Activated T-cell treated with anti-CD3 and anti-CD28 coated beads for 4 hours (primary cell): ENCODE results near the gene ATP6V0A4.
"Not testable (repeated sequence)": the region's sequence is repeated elsewhere in the genome, so short reads cannot be mapped to it uniquely, and the experiment has no call there.

Experiments
- DNase-seq: peaks from one replicate; pipeline ENCODE4 v3.0.0-alpha.2; 2020

Gene ATP6V0A4

DNA sequence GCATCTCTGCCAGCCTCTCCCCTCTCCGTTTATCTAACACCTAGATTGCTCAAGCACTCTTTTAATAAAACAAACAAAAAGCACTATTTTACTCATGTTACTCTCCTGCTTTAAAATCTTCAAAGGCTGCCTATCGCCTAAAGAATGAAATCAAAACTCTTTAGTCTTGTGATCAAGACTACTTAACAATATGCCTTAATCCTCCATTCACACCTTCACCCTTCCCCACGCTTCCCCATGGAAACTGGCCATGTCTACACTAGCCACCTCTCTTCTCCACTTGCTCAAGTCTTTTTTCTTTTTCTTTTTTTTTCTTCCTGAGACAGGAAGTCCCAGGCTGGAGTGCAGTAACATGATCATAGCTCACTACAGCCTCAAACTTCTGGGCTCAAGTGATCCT lies 48.0 kb downstream of the ATP6V0A4 start:
- no peak for DNase-seq

DNA sequence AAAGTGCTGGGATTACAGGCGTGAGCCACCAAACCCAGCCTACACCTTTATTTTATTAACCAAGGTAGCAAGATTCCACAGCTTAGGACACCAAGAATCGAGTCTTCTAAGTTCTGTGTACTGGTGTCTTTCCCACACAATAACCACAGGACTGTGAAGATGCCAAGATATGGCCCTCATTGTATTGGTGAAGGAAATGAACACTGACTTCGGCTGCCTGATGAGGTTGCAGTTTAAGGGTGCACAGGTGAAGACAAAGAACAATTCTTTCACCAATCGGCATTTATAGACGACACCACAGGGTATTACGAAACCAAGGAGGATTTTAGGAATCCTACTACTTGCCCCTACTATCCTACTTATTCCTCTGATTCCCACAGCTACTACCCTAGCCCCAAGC lies 49.3 kb downstream of the ATP6V0A4 start:
- DNase-seq: no peak

- no peak for DNase-seq
Measured at GRCh38 chr7:138746073-138746472, 51.9 kb downstream of the ATP6V0A4 start.

- DNase-seq: no peak
Measured at GRCh38 chr7:138745189-138745588, 52.8 kb downstream of the ATP6V0A4 start.

GRCh38 chr7:138741453-138741735 lies 56.6 kb downstream of the ATP6V0A4 start:
- no peak for DNase-seq

GRCh38 chr7:138739859-138740258 lies 58.1 kb downstream of the ATP6V0A4 start:
- no peak for DNase-seq

GRCh38 chr7:138738551-138739335 lies 59.3 kb downstream of the ATP6V0A4 start:
- peak; percentile 77 for DNase-seq

DNA sequence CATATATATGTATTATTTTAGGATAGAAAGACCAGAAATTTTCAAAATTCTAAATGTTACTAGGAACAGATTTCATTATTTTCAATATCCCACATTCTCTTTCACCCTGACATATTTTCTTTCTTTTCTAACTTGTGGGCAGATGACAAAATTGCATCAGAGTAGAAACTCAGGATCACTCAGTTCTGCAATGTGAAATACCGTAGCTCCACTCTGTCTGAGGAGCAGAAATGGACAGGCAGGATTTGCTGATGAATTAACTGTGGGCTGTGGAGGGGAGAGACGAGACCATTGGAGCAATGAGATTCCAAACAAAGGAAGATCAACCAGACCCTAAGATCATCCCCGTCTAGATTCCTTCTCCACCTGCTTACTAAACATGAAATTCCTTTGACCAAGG lies 59.9 kb downstream of the ATP6V0A4 start:
- DNase-seq: no peak

DNA sequence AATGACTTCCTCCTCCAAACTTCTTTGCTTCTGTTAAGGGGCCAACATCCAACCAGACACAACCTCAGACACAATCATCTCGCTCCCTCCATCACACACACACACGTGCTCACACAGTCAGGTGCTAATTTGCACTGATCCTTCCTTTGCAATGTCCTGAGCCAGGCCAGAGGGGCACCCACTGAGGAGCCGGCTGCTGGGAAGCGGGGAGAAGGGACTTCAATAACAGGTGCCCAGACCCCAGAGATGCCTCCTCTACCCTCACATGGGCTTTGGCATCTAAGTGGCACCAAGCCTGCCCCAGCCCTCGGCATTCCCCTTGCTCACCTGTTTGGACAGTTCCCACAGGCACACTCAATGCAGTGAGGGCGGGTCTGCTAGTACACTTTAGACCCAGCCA lies 62.6 kb downstream of the ATP6V0A4 start:
- no peak for DNase-seq

DNA sequence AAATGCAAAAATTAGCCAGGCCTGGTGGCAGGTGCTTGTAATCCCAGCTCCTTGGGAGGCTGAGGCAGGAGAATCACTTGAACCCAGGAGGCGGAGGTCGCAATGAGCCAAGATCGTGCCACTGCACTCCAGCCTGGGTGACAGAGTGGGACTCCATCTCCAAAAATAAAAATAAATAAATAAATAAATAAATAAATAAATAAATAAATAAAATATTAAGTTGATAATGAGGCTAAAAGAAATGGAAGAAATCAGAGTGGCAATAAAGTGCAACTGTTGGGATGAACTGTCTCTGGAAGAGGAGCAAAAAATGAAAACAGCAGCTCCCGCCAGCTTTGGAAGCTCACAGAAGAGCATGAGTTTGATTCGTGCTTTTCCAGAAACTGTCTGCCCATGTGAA lies 66.3 kb downstream of the ATP6V0A4 start:
- not testable (repeated sequence) for DNase-seq

DNA sequence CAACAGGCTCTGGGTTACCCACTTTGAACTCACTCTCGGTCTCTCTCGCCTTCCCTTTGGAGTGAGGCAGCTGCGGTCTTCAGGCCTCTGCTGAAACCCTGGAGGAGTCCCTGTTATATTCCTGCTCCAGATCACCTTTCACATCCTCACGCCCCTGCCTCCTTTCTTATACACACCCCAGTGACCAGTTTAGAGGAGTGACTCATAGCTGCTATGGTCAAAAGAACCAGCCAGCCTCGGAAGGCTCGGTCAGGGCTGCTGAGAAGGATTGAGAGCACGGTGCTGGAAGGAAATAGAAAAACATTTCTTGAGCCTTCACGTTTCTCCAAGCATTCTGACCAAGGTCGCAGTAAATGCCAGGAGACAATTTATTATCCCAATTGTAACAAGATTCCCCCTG lies 68.6 kb downstream of the ATP6V0A4 start:
- DNase-seq: no peak

DNA sequence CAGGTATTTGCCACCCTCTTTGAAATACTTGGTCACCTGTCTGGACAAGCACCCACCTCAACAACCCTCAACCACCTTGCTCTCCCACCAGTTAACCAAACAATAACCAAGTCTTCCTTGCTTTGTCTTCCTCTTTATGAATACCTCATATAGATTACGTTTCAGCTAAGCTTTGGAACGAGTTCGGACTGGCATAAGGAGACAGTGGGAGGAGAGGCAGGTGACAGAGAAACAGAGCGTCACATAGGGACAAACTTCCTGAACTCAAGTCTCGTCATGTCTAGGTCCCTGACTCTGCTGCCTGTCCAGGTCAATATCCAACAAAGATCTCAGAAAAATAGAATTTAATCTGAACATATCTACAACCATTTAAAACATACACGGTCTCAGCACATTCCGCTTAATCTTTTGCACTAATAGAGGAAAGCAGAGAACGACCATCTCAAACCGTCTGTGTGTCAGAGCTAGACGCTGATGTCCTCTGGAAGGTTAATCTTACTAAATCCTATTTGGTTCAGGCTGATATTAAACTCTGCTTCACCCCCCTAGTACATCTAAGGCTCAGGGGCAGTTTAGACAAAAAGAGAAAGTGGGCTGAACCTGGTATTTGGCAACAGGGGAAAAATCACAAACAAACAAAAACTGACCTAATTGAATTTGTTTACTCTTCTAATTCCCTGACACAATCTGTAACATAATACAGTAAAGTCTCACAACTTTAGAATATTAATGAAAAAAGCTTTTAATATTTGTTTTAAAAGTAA lies 70.5 kb downstream of the ATP6V0A4 start:
- DNase-seq: no peak

DNA sequence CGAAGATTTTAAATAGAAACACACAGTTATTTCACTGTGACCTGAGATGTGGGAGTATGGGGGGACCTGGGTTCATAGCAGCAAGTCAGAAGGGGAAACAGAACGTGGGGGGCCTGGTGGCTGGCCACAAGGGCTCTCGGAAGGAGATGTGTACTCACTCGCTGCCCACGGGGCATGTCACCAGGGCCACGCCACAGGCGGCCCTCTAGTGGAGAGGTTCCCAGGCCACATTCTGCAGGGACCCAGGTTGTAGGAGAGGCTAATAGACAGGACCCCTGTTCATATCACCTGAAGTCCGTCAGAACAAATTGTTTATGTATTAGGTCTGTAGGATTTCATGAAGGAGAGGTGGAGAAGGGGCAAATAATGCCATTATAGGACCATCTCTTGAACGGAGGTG lies 71.7 kb downstream of the ATP6V0A4 start:
- DNase-seq: no peak

DNA sequence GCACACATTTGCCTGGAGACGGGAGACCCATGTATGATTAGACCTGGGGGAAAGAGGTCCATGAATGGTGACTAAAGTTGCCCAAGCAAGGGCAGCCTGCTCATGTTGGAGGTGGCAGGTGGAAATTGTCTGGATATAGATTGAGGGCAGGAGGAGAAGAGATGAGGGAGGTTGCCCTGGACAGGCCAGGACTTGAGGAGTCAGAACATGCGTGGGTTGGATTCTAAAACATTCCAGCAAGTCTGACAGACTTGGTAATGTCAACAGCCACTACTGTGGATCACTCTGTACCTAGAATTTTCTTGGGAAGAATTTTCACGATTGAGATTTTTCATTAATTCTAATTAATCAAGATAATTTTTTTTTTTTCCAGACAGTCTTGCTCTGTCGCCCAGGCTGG lies 77.7 kb downstream of the ATP6V0A4 start:
- DNase-seq: no peak

GRCh38 chr7:138716889-138717288 lies 81.1 kb downstream of the ATP6V0A4 start:
- no peak for DNase-seq

DNA sequence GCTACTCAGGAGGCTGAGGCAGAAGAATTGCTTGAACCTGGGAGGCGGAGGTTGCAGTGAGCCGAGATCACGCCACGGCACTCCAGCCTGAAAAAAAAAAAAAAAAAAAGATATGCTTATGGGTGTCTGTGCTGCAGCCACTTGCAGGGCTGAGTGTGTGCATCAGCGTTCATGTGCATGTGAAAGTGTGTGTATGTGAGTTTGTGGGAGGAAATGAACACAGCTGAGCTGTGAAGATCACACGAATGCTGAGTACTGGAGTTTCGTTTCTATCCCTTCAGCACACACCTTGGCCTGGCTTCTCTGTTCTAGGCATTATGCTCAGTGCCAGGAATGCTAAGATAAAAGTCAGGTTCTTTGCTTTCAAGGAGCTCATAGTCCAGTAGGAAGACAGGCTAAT lies 84.8 kb downstream of the ATP6V0A4 start:
- DNase-seq: no peak

- DNase-seq: no peak
Measured at GRCh38 chr7:138712652-138713051, 85.3 kb downstream of the ATP6V0A4 start.

GRCh38 chr7:138710536-138711385 lies 87.2 kb downstream of the ATP6V0A4 start:
- no peak for DNase-seq

GRCh38 chr7:138705167-138705566 lies 92.8 kb downstream of the ATP6V0A4 start:
- DNase-seq: no peak

GRCh38 chr7:138701537-138701923 lies 96.5 kb downstream of the ATP6V0A4 start:
- DNase-seq: no peak

DNA sequence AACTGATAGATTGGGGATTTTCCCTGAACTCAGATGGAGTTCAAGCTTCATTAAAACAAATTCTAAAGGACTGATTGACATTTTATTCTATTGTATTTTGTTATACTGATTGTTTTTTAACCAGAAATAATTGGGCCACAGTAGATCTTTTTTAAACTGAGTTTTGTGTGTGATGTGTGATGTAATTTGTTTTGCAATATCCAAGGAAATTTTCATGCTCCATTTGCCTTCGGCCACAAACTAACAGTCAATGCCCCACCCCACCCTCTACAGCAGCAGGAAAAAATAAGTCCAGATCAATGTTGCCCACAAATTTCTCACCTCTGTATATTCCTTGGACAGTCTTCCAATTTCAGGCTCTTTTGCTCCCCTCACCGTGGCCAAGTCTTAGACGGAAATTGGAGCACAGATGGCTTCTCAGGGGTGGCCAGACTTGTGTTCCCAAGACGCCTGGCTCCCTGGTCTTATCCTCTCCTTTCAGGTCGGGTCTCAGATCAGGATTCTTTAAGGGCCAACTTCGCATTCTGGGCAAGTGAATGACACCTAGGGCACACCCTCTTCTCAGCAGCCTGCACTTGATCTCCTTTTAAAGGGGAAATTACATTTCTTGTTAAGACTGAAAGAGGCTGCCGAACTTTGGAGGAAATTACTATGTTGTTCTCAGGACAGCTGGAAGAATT lies 97.0 kb downstream of the ATP6V0A4 start, which contains the start of gene SVOPL:
SVOPL (minus strand) TSS at position 506 of the 680 bp plus-strand sequence. CDS start 22,317 bp downstream, outside the sequence.
- no peak for DNase-seq

- no peak for DNase-seq
Measured at GRCh38 chr7:138699661-138700060, 98.3 kb downstream of the ATP6V0A4 start.

GRCh38 chr7:138698281-138698680 lies 99.7 kb downstream of the ATP6V0A4 start:
- DNase-seq: no peak
